Measurements from ENCODE around the gene ABCA10.

GRCh38 chr17:69111794-69112193 is 116.8 kb downstream of the ABCA10 start:
- TF ChIP-seq CTCF (IDR thresholded peaks at IDR 0.05) (no peak), POLR2AphosphoS5 (IDR thresholded peaks at IDR 0.05) (no peak), POLR2A (IDR thresholded peaks at IDR 0.05) (no peak)

Data from breast epithelium (tissue), 3 donors.